Measurements from ENCODE around the gene ZFYVE1.

GRCh38 chr14:72939630-72940029 lies 87.3 kb downstream of the ZFYVE1 start:
- TF ChIP-seq EZH2 (IDR thresholded peaks at IDR 0.05; ENCODE audit: low read length, unreplicated experiment) (no peak), CTCF (conservative IDR thresholded peaks at IDR 0.05; ENCODE audit: low read depth, low read length) (no peak)
